ENCODE measurements around the gene PSMA4.

DNA sequence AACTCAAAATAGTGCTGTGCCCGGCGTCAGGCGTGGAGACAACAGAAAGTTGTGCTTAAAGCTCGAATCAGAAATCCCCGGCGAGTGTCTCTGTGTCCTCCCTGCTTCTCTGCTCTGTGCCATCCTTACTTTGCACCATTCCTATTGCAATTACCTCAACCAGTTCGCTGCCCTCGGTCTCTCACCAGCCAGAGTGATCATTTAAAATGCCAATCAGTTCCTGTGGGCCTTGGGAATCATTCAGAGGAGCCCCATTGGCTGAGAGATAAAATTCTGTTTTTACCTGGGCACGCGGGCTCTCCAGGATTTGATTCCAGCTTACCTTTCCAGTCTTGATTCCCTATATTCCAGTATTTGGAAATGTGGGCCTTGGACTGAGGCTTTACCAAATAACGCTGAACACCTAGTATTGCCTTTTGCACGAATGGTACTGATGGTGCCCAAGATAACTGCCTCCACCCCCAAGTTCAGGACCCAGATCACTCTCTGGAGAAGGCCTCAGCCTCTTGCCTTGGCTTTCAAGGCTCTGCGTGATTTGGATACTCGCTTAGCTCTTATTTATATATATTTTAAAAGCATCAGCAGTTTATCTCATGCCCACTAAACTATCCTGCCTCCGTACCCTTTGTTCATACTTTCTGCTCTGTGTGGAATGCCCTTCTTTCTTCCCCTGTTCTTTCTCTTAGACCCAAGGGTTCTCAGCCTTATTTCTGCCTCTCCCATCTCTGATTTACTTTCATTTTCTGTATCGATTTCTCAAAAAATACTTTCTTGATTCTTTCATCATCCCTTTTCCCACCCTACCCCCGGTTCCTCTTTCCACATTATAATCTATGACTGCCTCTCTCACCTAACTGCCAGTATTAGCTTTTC lies 863 bp downstream of the PSMA4 start:
- TF ChIP-seq POLR2A (IDR thresholded peaks at IDR 0.05) (no peak), POLR2AphosphoS5 (IDR thresholded peaks at IDR 0.05) (no peak)
- TF ChIP-seq, protein P1, sequence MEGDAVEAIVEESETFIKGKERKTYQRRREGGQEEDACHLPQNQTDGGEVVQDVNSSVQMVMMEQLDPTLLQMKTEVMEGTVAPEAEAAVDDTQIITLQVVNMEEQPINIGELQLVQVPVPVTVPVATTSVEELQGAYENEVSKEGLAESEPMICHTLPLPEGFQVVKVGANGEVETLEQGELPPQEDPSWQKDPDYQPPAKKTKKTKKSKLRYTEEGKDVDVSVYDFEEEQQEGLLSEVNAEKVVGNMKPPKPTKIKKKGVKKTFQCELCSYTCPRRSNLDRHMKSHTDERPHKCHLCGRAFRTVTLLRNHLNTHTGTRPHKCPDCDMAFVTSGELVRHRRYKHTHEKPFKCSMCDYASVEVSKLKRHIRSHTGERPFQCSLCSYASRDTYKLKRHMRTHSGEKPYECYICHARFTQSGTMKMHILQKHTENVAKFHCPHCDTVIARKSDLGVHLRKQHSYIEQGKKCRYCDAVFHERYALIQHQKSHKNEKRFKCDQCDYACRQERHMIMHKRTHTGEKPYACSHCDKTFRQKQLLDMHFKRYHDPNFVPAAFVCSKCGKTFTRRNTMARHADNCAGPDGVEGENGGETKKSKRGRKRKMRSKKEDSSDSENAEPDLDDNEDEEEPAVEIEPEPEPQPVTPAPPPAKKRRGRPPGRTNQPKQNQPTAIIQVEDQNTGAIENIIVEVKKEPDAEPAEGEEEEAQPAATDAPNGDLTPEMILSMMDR (IDR thresholded peaks at IDR 0.05), result no peak
